Neural cell (in vitro differentiated cells): Measurements from ENCODE around the gene CHST2. TPM values are rescaled to one million over a fixed set of nuclear protein-coding genes. Genes with fewer than 3 reads are reported as not detected.

Source experiments
- H2AFZ ChIP-seq: fragments of 200-600, 300-800 bp; sonication (generic), shearing (Covaris generic); 2 replicates; pipeline ENCODE4 v1.6.0; 2014; ENCODE audit warnings: low read depth, mild to moderate bottlenecking, antibody characterized with exemption, low read length, moderate library complexity
- H3F3A ChIP-seq: fragments of 200-600 bp; shearing (Covaris generic); 2 replicates; pipeline ENCODE4 v1.6.1; 2016; ENCODE audit warnings: mild to moderate bottlenecking, moderate library complexity, mixed read lengths, antibody characterized with exemption, low read length; ENCODE audit not compliant: insufficient read depth, poor library complexity, severe bottlenecking
- H3K27ac ChIP-seq: fragments of 200-600, 300-800 bp; sonication (generic), shearing (Covaris generic); 2 replicates; pipeline ENCODE4 v1.5.1; 2014; ENCODE audit warnings: mild to moderate bottlenecking, low read length, moderate library complexity
- H3K27me3 ChIP-seq: fragments of 300-800, 200-600 bp; sonication (generic), shearing (Covaris generic); 2 replicates; pipeline ENCODE4 v1.6.0; 2014; ENCODE audit warnings: mild to moderate bottlenecking, low read depth, low read length, moderate library complexity; ENCODE audit not compliant: insufficient read depth
- H3K36me3 ChIP-seq: fragments of 300-800, 200-600 bp; sonication (generic), shearing (Covaris generic); 2 replicates; pipeline ENCODE4 v1.5.1; 2014; ENCODE audit warnings: mild to moderate bottlenecking, antibody characterized with exemption, low read length, moderate library complexity; ENCODE audit not compliant: insufficient read depth
- H3K4me2 ChIP-seq: fragments of 300-800, 200-600 bp; sonication (generic), shearing (Covaris generic); 2 replicates; pipeline ENCODE4 v1.6.0; 2014; ENCODE audit warnings: mild to moderate bottlenecking, low read length
- H3K4me3 ChIP-seq: fragments of 300-800, 200-600 bp; sonication (generic), shearing (Covaris generic); 2 replicates; pipeline ENCODE4 v1.5.1; 2014; ENCODE audit warnings: mild to moderate bottlenecking, low read length, moderate library complexity
- H3K79me2 ChIP-seq: fragments of 200-600 bp; shearing (Covaris generic); replicated peaks from 2 replicates; pipeline ENCODE4 v1.6.0; 2014; ENCODE audit warnings: mild to moderate bottlenecking, low read length, moderate library complexity; ENCODE audit not compliant: insufficient read depth
- H3K9ac ChIP-seq: fragments of 300-800, 200-600 bp; sonication (generic), shearing (Covaris generic); 2 replicates; pipeline ENCODE4 v1.6.1; 2016; ENCODE audit warnings: mild to moderate bottlenecking, low read length, mixed read lengths
- H3K9me2 ChIP-seq: fragments of 200-600 bp; shearing (Covaris generic); 2 replicates; pipeline ENCODE4 v1.6.1; 2016; ENCODE audit warnings: mild to moderate bottlenecking, low read length, mixed read lengths; ENCODE audit not compliant: insufficient read depth
- H3K9me3 ChIP-seq: fragments of 200-600, 300-800 bp; sonication (generic), shearing (Covaris generic); 2 replicates; pipeline ENCODE4 v1.6.1; 2016; ENCODE audit warnings: mild to moderate bottlenecking, mixed run types, low read length, moderate library complexity, mixed read lengths
- H4K20me1 ChIP-seq: fragments of 200-600 bp; shearing (Covaris generic); 2 replicates; pipeline ENCODE4 v1.6.1; 2016; ENCODE audit warnings: mild to moderate bottlenecking, mixed run types; ENCODE audit not compliant: insufficient read depth
- CTCF ChIP-seq: fragments of 450-650 bp; IDR thresholded peaks from 2 replicates; pipeline ENCODE4 v1.5.1; 2014; ENCODE audit warnings: antibody characterized with exemption, mild to moderate bottlenecking, moderate library complexity; ENCODE audit not compliant: poor library complexity, severe bottlenecking
- EP300 ChIP-seq: fragments of 450-650 bp; conservative IDR thresholded peaks from 2 replicates; pipeline ENCODE4 v1.6.1; 2014; ENCODE audit warnings: antibody characterized with exemption, mild to moderate bottlenecking, moderate library complexity; ENCODE audit not compliant: poor library complexity, severe bottlenecking
- EZH2 ChIP-seq: fragments of 200-600, 300-800 bp; shearing (Covaris generic), sonication (generic); IDR thresholded peaks from 2 replicates; pipeline ENCODE4 v1.6.1; 2014; ENCODE audit warnings: antibody characterized with exemption, low read length, borderline replicate concordance, mild to moderate bottlenecking; ENCODE audit not compliant: insufficient read depth, poor library complexity, severe bottlenecking
- MXI1 ChIP-seq: fragments of 450-650 bp; conservative IDR thresholded peaks from 2 replicates; pipeline ENCODE4 v1.6.1; 2014; ENCODE audit warnings: antibody characterized with exemption, mild to moderate bottlenecking; ENCODE audit not compliant: poor library complexity, severe bottlenecking
- POLR2AphosphoS5 ChIP-seq: IDR thresholded peaks from 2 replicates; pipeline ENCODE4 v1.6.1; 2012
- RAD21 ChIP-seq: fragments of 450-650 bp; conservative IDR thresholded peaks from 2 replicates; pipeline ENCODE4 v1.6.1; 2014; ENCODE audit warnings: antibody characterized with exemption, mild to moderate bottlenecking, moderate library complexity
- REST ChIP-seq: IDR thresholded peaks from 2 replicates; pipeline ENCODE4 v1.6.1; 2012; ENCODE audit warnings: borderline replicate concordance
- SMC3 ChIP-seq: fragments of 450-650 bp; conservative IDR thresholded peaks from 2 replicates; pipeline ENCODE4 v1.6.1; 2014; ENCODE audit warnings: antibody characterized with exemption, mild to moderate bottlenecking, moderate library complexity; ENCODE audit not compliant: poor library complexity
- TAF1 ChIP-seq: IDR thresholded peaks from 2 replicates; pipeline ENCODE4 v1.6.1; 2012; ENCODE audit warnings: low read depth
- polyA plus RNA-seq: library from polyadenylated mRNA; depleted of rRNA; stranded (reverse); fragments of >200 nt; gene quantifications from 2 replicates; pipeline ENCODE4 v1.2.3, GENCODE V29; 2014

Gene CHST2
- polyA plus RNA-seq, 1 donor from 2014 or later, result 5.0 TPM

DNA sequence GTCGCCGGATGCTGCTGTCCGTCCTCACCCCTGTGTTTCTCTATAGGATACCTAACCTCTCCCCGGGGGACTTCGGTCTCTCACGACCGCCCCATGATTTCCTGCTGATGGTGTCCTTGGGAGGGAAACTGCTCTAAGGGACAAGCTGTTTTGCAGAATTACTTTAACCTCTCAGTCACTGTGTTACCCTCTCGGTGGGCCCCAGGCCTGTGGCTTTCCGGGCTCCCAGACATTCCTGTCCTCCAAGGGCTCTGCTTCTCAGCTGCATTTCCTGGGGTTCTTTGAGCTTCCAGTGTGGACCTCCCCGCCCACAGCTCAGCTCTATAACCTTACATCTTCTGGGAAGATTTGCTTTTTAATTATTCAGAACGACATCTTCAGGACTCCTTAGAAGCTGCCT, 40.9 kb downstream of the CHST2 start:
- no peak overlapping the region for H3K9ac ChIP-seq
- TF ChIP-seq CTCF, result no peak
- TF ChIP-seq EZH2, result no peak
- TF ChIP-seq TAF1, result no peak
- no peak for TF ChIP-seq POLR2AphosphoS5
- TF ChIP-seq EP300, result no peak
- no peak for TF ChIP-seq RAD21
- TF ChIP-seq REST, result no peak
- no peak for TF ChIP-seq MXI1
- TF ChIP-seq SMC3, result no peak
- H3K9me2 ChIP-seq, result no peaks in the 10 kb centered on the region
- H2AFZ ChIP-seq, result no peak overlapping the region
- no peak overlapping the region for H3K4me2 ChIP-seq
- H3F3A ChIP-seq, result no peaks in the 10 kb centered on the region
- H3K27me3 ChIP-seq, result no peaks in the 10 kb centered on the region
- H3K4me3 ChIP-seq, result no peak overlapping the region
- H3K79me2 ChIP-seq, result no peaks in the 10 kb centered on the region
- no peak overlapping the region for H3K27ac ChIP-seq
- H4K20me1 ChIP-seq, result no peaks in the 10 kb centered on the region
- no peaks in the 10 kb centered on the region for H3K36me3 ChIP-seq
- no peaks in the 10 kb centered on the region for H3K9me3 ChIP-seq

GRCh38 chr3:143163562-143164100, 44.1 kb downstream of the CHST2 start:
- no peaks in the 10 kb centered on the region for H4K20me1 ChIP-seq
- H3K27me3 ChIP-seq, result no peaks in the 10 kb centered on the region
- no peak overlapping the region for H3K4me2 ChIP-seq
- H3K9me3 ChIP-seq, result no peaks in the 10 kb centered on the region
- no peak overlapping the region for H3K9ac ChIP-seq
- no peak overlapping the region for H2AFZ ChIP-seq
- no peaks in the 10 kb centered on the region for H3K79me2 ChIP-seq
- no peak overlapping the region for H3K4me3 ChIP-seq
- no peaks in the 10 kb centered on the region for H3F3A ChIP-seq
- no peak for TF ChIP-seq MXI1
- no peaks in the 10 kb centered on the region for H3K36me3 ChIP-seq
- no peaks in the 10 kb centered on the region for H3K9me2 ChIP-seq
- no peak overlapping the region for H3K27ac ChIP-seq

DNA sequence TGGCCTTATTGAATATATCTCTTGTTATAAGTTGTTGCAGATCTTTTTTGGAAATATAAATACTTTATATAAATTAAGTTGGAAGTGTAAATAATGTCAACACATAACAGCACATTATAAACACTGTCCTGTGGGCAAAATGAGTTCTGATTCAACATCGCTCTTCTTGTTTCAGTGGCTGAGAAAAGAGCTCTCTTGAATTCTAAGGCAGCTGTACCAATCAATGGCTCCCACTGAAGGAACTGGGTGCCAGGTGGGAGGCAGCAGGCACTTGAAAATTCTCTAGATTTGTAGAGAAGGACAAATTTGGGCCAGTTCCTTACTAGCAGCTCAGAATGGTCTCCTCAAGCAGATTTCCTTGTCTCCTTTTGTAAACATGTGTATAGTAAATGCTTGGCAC, 45.6 kb downstream of the CHST2 start:
- H3K4me2 ChIP-seq, result no peak overlapping the region
- no peaks in the 10 kb centered on the region for H3K79me2 ChIP-seq
- H4K20me1 ChIP-seq, result no peaks in the 10 kb centered on the region
- no peak overlapping the region for H3K9ac ChIP-seq
- H3K9me2 ChIP-seq, result no peaks in the 10 kb centered on the region
- no peaks in the 10 kb centered on the region for H3F3A ChIP-seq
- TF ChIP-seq REST (no peak), RAD21 (no peak), TAF1 (no peak), EZH2 (no peak), CTCF (no peak), MXI1 (no peak), SMC3 (no peak), POLR2AphosphoS5 (no peak)
- H3K27ac ChIP-seq, result no peak overlapping the region
- H3K36me3 ChIP-seq, result no peaks in the 10 kb centered on the region
- H3K9me3 ChIP-seq, result no peaks in the 10 kb centered on the region
- H3K4me3 ChIP-seq, result no peak overlapping the region
- H2AFZ ChIP-seq, result no peak overlapping the region
- no peaks in the 10 kb centered on the region for H3K27me3 ChIP-seq
